Mesodermal cell (in vitro differentiated cells): ENCODE results near the gene PPP1R1B.

Source experiments
- H3K27ac ChIP-seq: 2 replicates; pipeline ENCODE4 v1.7.0; 2013; ENCODE audit warnings: mild to moderate bottlenecking, low read depth, low read length, moderate library complexity; ENCODE audit not compliant: severe bottlenecking
- H3K36me3 ChIP-seq: 2 replicates; pipeline ENCODE4 v1.7.1; 2013; ENCODE audit warnings: mild to moderate bottlenecking, low read length, moderate library complexity; ENCODE audit not compliant: control insufficient read depth, insufficient read depth
- H3K4me1 ChIP-seq: one replicate; pipeline ENCODE4 v1.7.1; 2013; ENCODE audit warnings: mild to moderate bottlenecking, low read length; ENCODE audit not compliant: insufficient read depth, control insufficient read depth, poor library complexity, severe bottlenecking
- H3K4me3 ChIP-seq: 2 replicates; pipeline ENCODE4 v1.7.0; 2013; ENCODE audit warnings: low read length, control low read depth, mild to moderate bottlenecking; ENCODE audit not compliant: insufficient read depth, poor library complexity, severe bottlenecking; ENCODE audit errors: extremely low read depth
- H3K9me3 ChIP-seq: 2 replicates; pipeline ENCODE4 v1.7.1; 2013; ENCODE audit warnings: mild to moderate bottlenecking, low read length, moderate library complexity; ENCODE audit not compliant: control insufficient read depth
- WGBS, 2 experiments: methylation state at CpG; one replicate each; pipeline ENCODE4 v1.1.5; 2013; ENCODE audit warnings: missing lambda C conversion rate in 2 of 2; ENCODE audit not compliant: insufficient coverage in 2 of 2; 5-methylcytosine and 5-hydroxymethylcytosine counted together

The PPP1R1B gene

GRCh38 chr17:39595294-39595693, 31.5 kb upstream of the PPP1R1B start:
- Histone ChIP-seq H3K27ac (no peak overlapping the region), H3K4me3 (no peak overlapping the region), H3K4me1 (no peaks in the 10 kb centered on the region), H3K36me3 (no peaks in the 10 kb centered on the region), H3K9me3 (no peaks in the 10 kb centered on the region)
- 0% methylated on average over 3 of the region's 4 CpGs; no CpG with 5 or more reads in 1 of the 2 experiments for WGBS, 2 experiments

GRCh38 chr17:39595928-39596510, 30.7 kb upstream of the PPP1R1B start:
- H3K36me3 ChIP-seq = no peaks in the 10 kb centered on the region
- H3K4me1 ChIP-seq = no peaks in the 10 kb centered on the region
- no peaks in the 10 kb centered on the region for H3K9me3 ChIP-seq
- 11 to 16% methylated on average over 5 to 7 of the region's 11 CpGs for WGBS, 2 experiments
- no peak overlapping the region for H3K4me3 ChIP-seq
- H3K27ac ChIP-seq = no peak overlapping the region

GRCh38 chr17:39596543-39597267, 30.0 kb upstream of the PPP1R1B start:
- Histone ChIP-seq H3K4me3 (no peak overlapping the region), H3K27ac (no peak overlapping the region), H3K36me3 (no peaks in the 10 kb centered on the region), H3K9me3 (no peaks in the 10 kb centered on the region), H3K4me1 (peaks cover 5% of the 10 kb centered on the region)
- WGBS, 2 experiments = 2% methylated on average over 31 to 33 of the region's 47 CpGs

GRCh38 chr17:39597372-39598046, 29.2 kb upstream of the PPP1R1B start:
- Histone ChIP-seq H3K27ac (no peak overlapping the region), H3K4me1 (peaks cover 10% of the 10 kb centered on the region), H3K36me3 (no peaks in the 10 kb centered on the region), H3K4me3 (no peak overlapping the region), H3K9me3 (no peaks in the 10 kb centered on the region)
- WGBS, 2 experiments = 4 to 6% methylated on average over 15 to 18 of the region's 22 CpGs

GRCh38 chr17:39598047-39598481, 28.7 kb upstream of the PPP1R1B start:
- WGBS, 2 experiments = 4% methylated on average over 10 to 12 of the region's 13 CpGs
- no peak overlapping the region for H3K4me3 ChIP-seq
- H3K27ac ChIP-seq = no peak overlapping the region
- peaks cover 10% of the 10 kb centered on the region for H3K4me1 ChIP-seq
- no peaks in the 10 kb centered on the region for H3K36me3 ChIP-seq
- H3K9me3 ChIP-seq = no peaks in the 10 kb centered on the region

- H3K4me3 ChIP-seq = no peak overlapping the region
- 7 to 10% methylated on average over 7 of the region's 17 CpGs for WGBS, 2 experiments
- H3K27ac ChIP-seq = no peak overlapping the region
- no peaks in the 10 kb centered on the region for H3K9me3 ChIP-seq
- no peaks in the 10 kb centered on the region for H3K36me3 ChIP-seq
- H3K4me1 ChIP-seq = peaks cover 10% of the 10 kb centered on the region
Observed at GRCh38 chr17:39598630-39599003, 28.1 kb upstream of the PPP1R1B start.

GRCh38 chr17:39599004-39599664, 27.6 kb upstream of the PPP1R1B start:
- Histone ChIP-seq H3K36me3 (no peaks in the 10 kb centered on the region), H3K4me1 (peaks cover 10% of the 10 kb centered on the region), H3K4me3 (no peak overlapping the region), H3K27ac (no peak overlapping the region), H3K9me3 (no peaks in the 10 kb centered on the region)
- WGBS, 2 experiments = 1 to 2% methylated on average over 21 to 27 of the region's 36 CpGs

- WGBS, 2 experiments = 0 to 2% methylated on average over 9 to 26 of the region's 28 CpGs
- Histone ChIP-seq H3K4me1 (peaks cover 10% of the 10 kb centered on the region), H3K4me3 (no peak overlapping the region), H3K27ac (no peak overlapping the region), H3K9me3 (no peaks in the 10 kb centered on the region), H3K36me3 (no peaks in the 10 kb centered on the region)
Observed at GRCh38 chr17:39599665-39600231, 27.0 kb upstream of the PPP1R1B start.

GRCh38 chr17:39600288-39600996, 26.3 kb upstream of the PPP1R1B start:
- H3K27ac ChIP-seq = no peak overlapping the region
- peaks cover 10% of the 10 kb centered on the region for H3K4me1 ChIP-seq
- WGBS, 2 experiments = 3 to 4% methylated on average over 8 to 11 of the region's 13 CpGs
- no peaks in the 10 kb centered on the region for H3K9me3 ChIP-seq
- H3K36me3 ChIP-seq = no peaks in the 10 kb centered on the region
- H3K4me3 ChIP-seq = no peak overlapping the region

- Histone ChIP-seq H3K9me3 (no peaks in the 10 kb centered on the region), H3K36me3 (no peaks in the 10 kb centered on the region), H3K27ac (no peak overlapping the region), H3K4me1 (peaks cover 10% of the 10 kb centered on the region), H3K4me3 (no peak overlapping the region)
- 3% methylated on average over 11 to 13 of the region's 21 CpGs for WGBS, 2 experiments
Observed at GRCh38 chr17:39600997-39601597, 25.7 kb upstream of the PPP1R1B start.
